Stimulated activated CD4-positive, alpha-beta T cell treated with anti-CD3 and anti-CD28 coated beads, Interleukin-2, amount 100 ng/mL, for 48 hours (primary cell): ENCODE results near the gene MAGEA9.
"Not testable (repeated sequence)": the region's sequence is repeated elsewhere in the genome, so short reads cannot be mapped to it uniquely, and the experiment has no call there.

Experiments used
- DNase-seq, 2 donors: peaks; one replicate each; pipeline ENCODE4 v3.0.0-alpha.2; 2020

The MAGEA9 gene

DNA sequence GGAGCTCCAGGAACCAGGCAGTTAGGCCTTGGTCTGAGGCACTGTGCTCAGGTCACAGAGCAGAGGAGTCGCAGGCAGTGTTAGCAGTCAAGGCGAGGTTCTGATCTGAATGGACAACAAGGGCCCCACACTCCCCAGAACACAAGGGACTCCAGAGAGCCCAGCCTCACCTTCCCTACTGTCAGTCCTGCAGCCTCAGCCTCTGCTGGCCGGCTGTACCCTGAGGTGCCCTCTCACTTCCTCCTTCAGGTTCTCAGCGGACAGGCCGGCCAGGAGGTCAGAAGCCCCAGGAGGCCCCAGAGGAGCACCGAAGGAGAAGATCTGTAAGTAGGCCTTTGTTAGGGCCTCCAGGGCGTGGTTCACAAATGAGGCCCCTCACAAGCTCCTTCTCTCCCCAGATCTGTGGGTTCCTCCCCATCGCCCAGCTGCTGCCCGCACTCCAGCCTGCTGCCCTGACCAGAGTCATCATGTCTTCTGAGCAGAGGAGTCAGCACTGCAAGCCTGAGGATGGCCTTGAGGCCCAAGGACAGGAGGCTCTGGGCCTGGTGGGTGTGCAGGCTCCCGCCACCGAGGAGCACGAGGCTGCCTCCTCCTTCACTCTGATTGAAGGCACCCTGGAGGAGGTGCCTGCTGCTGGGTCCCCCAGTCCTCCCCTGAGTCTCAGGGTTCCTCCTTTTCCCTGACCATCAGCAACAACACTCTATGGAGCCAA lies 26.2 kb downstream of the MAGEA9 start:
- DNase-seq = no peak

DNA sequence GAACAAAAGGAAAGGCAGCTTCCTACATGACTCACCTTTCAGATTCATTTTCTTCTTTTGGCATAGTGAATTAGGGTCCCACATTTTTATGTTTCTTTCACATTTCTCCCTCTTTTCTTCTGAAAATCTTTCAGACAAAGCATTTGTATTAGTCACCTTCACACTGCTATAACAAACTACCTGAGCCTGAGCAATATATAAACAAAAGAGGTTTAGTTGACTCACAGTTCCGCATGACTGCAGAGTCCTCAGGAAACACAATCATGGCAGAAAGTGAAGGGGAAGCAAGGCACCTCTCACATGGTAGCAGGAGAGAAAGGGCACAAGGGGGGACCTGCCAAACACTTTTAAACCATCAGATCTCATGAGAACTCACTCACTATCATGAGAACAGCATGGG lies 36.9 kb downstream of the MAGEA9 start:
- no peak for DNase-seq

DNA sequence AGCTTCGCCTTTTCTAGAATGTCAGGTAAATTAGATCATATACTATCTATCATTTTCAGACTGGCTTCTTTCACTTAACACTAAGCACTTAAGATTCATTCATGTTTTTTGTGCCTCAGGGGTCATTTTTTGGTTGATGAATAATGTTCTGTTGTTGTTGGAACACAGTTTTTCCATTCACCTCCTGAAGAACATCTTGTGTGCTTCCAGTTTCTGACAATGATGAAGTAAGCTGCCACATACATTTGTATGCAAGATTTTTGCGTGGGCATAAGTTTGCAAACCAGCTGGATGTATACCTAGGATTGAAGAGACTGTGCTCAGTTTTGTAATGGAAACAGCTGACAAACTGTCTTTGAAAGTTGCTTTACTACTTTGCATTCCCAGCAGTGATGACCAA lies 37.6 kb downstream of the MAGEA9 start:
- DNase-seq = no peak

DNA sequence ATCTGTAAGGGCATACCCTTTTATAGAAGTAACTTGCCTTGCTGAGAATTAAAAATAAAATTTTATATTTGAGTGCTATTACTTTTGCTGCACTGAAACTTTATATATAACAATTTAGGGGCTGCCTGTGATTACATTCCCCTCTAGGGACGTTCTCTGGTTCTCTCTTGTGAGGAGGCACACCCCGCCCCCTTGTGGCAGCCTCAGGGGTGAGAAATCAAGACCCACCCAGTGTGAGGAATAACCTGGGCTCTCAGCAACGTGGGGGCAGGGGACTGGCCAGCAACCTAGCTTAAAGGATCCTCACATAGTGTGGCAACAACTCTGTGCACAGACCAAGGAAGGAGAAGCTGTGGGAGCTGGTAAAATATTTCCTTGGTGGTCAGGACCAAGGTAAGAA lies 43.7 kb downstream of the MAGEA9 start:
- peak; percentile 31 to 49 for DNase-seq

DNA sequence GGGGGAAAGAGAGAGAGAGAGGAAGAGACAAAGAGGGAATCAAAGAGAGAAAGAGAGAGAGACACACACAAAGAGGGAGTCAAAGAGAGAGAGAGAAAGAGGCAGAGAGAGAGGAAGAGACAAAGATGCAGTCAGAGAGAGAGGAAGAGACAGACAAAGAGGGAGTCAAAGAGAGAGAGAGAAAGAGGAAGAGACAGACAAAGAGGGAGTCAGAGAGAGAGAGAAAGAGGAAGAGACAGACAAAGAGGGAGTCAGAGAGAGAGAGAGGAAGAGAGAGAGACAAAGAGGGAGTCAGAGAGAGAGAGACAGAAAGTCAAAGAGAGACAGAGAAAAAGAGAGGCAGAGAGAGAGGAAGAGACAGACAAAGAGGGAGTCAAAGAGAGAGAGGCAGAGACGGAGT lies 45.5 kb downstream of the MAGEA9 start:
- no peak for DNase-seq

DNA sequence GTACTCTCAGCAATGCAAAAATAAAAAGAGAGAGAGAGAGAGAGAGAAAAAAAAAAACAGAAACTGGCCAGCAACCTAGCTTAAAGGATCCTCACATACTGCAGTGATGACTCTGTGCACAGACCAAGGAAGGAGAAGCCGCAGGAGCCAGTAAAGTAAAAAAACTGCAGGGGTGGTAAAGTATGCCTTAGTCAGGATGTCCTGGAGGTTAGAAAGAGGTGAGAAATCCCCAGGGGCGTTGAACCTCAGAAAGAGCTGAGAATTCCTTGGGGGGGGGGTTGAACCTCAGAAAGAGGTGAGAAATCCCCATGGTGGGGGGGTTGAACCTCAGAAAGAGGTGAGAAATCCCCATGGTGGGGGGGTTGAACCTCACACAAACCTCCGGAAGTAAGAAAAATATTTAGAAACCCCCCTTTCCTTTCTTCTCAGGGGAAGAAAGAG lies 48.0 kb downstream of the MAGEA9 start:
- DNase-seq = no peak

DNA sequence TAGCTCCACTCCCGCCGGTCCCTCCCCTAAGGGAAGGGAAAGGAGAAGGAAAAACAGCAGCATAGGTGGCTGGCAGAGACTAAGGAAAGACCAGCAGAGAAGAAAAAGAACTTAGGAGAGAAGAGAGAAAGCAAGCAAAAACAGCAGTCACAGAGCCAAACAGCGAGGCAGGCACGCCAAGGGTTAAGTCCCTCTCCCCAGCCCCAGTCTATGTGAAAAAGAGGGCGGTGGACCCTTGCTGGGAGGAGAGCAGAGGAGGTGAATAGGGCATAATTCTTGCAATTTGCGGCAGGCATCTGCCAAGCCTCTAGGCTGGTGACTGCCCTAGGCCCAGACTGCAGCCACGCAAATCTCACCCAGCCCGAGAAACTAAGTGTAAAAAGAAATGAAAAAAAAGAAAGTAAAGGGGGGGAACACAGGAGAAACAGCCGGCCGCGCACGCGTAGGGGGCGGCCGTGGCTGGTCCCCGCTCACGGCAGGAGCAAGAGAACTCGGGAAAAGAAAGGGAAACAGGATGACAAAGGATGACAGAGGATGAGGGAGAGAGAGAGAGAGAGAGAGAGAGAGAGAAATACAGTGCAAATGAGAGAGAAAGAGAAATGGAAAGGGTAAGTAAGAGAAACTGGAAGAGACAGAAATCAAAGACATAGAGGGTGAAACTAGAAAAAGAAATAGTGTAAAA lies 48.6 kb downstream of the MAGEA9 start:
- DNase-seq = no peak

DNA sequence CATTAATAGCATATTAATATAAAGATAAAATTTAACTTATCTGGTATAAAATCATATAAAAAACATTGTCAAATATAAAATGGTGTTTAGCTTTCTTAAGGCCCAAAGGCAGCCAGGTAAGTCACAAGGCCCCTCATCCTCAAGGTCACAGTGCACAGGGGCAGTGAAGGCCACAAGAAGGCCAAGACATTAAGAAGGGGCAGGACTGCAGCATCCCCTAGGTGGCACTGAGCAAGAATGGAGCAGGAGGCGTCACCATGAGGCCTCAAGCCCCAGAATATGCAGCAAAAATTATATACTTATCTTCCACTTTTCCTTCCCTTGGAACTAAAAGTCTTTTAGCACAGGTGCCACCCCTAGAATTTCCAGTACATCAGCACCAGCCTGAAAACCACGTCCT lies 49.7 kb downstream of the MAGEA9 start:
- DNase-seq = no peak

DNA sequence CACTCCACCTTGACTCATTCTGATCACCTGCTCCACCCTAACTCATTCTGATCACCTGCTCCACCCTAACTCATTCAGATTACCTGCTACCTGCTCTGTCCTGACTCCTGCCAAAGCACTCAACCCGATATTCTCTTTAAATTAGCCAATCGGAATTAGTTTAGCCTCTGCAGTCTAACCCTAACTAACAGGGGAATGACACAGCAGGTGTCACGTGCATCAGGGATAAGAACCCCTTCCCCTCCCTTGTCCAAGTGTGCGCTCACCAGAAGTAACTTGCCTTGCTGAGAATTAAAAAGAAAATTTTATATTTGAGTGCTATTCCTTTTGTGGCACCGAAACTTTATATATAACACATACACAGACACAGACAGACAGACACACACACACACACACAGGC lies 55.0 kb downstream of the MAGEA9 start:
- DNase-seq = not testable (repeated sequence)

DNA sequence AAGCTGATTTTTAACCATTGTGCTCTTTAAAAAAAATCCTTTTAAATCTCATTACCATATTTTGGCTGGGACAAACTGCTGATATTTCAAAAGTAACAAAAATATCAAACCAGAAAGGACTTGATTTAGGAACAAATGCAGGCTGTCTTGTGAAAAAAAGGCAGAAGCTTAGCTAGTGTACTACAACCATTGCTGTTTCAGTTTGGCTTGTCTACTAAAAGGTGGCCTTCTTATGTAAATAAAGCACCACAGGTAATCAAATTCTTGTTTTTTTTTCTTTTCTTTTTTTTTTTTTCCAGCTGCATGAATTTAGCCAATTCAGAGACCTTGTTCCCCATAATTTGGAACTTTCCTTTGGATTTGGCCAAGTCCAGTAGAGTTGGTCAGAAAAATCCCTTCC lies 55.4 kb downstream of the MAGEA9 start:
- no peak for DNase-seq
